SIG-M5 treated with dmso at 0.1 percent for 504 hours (cell line): ENCODE results near the gene CSTB.
"Not testable (repeated sequence)": the region's sequence is repeated elsewhere in the genome, so short reads cannot be mapped to it uniquely, and the experiment has no call there.

ENCODE experiments used
- DNase-seq: peaks from one replicate; lab custom pipeline; 2025; ENCODE audit not compliant: unreplicated experiment; lab: John Stamatoyannopoulos, UW

Gene CSTB, protein sequence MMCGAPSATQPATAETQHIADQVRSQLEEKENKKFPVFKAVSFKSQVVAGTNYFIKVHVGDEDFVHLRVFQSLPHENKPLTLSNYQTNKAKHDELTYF

GRCh38 chr21:43775795-43776430 lies at the start of gene CSTB:
TSS of gene CSTB (minus strand) at chr21:43776308. CDS start at chr21:43776269, 39 bp downstream.
- DNase-seq = peak; percentile 52

- DNase-seq = no peak
These were observed 49.3 kb upstream of the CSTB start for GRCh38 chr21:43825242-43825935.

GRCh38 chr21:43824333-43825241 lies 48.5 kb upstream of the CSTB start:
- no peak for DNase-seq

GRCh38 chr21:43822741-43823140 lies 46.6 kb upstream of the CSTB start:
- not testable (repeated sequence) for DNase-seq

- not testable (repeated sequence) for DNase-seq
These were observed 46.1 kb upstream of the CSTB start for GRCh38 chr21:43822166-43822565.

DNA sequence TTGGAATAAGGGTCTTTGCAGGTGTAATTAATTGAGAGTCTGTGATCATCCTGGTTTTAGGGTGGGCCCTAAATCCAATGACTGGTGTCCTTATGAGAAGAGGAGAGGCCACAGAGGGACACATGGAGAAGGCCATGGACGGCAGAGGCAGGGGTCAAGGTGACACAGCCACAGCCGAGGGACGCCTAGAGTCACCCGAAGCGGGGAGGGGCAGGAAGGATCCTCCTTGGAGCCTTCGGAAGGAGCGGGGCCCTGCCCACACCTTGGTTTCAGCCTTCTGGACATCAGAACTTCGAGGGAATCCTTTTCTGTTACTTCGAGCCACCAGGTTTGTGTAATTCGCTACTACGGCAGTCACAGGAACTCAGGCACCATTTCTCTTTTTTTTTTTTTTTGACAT lies 44.4 kb upstream of the CSTB start:
- no peak for DNase-seq

GRCh38 chr21:43819511-43820405 lies 43.6 kb upstream of the CSTB start:
- no peak for DNase-seq

GRCh38 chr21:43818685-43819084 lies 42.6 kb upstream of the CSTB start:
- DNase-seq = peak; percentile 92

DNA sequence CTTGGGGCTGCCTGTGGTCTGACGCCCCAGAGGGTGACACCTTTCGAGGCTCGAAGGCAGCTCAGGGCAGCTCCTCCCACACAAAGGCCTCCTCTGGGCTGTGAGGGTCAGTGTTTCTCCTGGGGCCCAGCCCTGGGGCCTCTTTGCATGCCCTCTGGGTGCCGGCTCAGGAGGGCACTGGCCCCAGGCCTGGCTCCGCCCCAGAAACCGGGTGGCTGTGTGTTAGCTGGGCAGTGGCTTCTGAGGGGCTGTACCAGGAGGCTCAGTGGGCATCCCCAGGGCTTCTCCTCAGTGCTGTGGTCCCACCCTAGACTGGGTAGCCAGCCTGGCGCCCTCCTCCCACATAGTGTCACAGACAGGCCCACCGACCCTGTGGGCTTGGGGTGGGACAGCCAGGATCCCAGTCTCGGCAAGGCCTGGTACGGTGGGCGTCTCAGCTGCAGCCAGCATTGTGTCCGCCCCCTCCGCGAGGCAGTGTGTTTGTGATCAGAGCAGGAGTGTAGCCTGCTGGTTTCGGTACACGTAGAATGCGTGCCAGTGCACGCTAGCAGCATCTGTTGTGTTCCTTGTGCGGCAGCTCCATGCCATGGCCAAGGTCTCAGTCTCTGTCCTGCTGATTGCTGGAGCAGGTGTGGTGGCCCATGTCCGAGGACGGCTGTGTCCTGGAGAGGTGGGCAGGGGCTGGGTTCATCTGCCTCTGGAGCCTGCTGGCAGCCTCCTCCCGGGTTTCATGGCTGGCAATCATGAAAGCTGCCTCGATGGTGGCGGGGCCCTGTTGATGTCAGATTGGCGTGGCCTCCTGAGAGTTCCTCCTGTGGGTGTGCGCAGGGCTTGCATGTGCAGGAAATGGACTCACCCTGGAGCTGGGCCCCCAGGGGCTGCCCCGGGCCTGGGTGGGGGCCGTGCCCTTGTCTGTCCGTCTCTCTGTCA lies 41.3 kb upstream of the CSTB start:
- DNase-seq = no peak

DNA sequence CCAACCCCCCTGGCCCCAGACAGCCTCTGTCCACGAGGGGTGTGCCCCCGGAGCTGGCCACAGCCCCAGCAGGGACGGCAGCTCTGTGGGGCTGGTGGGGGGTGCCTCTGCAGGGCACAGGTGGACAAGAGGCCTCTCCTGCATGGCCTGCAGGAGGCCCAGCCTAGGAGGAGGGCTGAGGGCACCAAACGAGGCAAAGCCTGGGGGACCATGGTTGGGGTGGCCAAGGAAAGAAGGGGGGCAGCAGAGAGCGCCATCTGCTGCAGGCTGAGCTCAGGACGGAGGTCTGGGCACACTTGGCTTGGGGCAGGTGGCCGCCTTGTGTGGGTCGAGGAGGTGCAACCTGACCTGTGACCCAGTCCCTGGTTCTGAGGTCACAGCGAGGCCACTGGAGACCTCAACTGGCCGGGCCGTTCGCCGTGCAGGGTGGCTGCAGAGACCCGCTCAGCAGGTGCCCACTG lies 40.5 kb upstream of the CSTB start:
- no peak for DNase-seq

DNA sequence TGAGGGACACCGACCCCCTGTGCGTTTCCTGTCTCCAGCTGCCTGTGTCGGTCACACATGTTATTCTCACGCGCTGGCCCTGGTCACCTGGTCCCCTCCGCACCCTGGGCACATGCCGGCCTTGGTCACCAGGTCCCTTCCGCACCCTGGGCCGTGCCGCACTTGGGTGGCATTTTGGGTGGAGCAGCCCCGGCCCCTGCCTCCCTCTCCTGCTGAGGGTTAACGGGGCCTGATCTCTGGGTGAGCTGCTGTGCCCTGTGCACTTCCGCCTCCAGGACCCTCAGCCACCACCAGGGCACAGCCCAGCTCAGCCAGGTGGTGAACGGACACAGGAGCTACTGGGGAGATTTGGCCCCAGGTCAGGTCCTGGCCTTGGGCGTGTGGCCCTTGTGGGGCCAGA lies 39.9 kb upstream of the CSTB start:
- no peak for DNase-seq

DNA sequence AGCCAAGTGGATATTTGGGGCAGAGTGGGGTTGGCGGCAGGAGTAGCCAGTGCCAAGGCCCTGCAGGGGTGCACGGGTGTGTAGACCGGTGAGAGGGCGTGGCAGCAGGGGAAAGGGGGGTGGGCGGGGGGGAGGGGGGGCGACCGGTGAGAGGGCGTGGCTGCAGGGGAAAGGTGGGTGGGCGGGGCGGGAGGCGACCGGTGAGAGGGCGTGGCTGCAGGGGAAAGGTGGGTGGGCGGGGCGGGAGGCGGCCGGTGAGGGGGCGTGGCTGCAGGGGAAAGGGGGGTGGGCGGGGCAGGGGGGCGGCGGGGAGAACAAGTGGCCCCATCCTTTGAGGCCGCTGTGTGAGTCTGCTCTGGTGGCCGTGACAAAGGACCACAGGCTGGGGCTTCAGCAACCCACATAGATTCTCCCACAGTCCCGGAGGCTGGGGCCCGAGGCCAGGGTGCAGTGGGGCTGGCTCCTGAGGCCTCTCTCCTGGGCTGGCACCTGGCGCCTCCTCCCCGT lies 39.1 kb upstream of the CSTB start:
- DNase-seq = no peak

GRCh38 chr21:43814215-43815106 lies 38.4 kb upstream of the CSTB start:
- no peak for DNase-seq

- no peak for DNase-seq
These were observed 37.5 kb upstream of the CSTB start for GRCh38 chr21:43813656-43813980.

DNA sequence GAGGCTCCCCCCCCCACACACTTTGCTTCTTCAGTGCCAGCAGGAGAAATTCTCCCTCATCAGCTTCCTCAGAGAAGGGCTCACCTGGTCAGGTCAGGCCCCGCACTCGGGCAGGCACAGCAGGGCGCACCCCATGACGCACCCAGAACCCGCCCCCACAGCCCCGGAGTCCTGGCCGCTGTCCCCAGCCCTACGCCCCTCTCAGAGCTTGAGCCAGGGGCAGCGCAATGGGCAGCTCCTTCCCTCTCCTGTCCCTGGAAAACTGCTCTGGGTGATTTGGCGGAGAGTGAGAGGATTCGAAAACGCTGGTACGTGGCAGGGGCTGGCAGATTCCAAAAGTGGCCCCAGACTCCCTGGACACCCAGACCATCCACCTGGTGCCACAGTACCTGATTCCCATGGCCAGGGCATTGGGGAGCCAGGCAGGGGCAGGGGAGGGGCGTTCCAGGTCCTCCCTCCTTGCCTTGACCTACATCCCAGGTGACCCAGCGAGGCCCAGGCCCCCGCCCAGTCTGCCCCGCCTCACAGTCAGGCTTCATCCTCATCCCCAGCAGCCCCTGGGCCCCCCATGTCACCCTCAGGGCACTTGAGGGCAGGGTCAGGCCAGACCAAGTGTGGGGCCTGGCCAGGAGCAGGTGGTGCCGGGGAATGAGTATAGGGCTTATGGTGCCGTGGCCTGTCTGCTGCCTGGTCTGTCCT lies 37.0 kb upstream of the CSTB start:
- DNase-seq = no peak

- DNase-seq = no peak
These were observed 36.2 kb upstream of the CSTB start for GRCh38 chr21:43812139-43812821.
